GM06990 (cell line): ENCODE measurements around the gene ARID1B.

Source experiments
- DNase-seq: peaks from one replicate; pipeline ENCODE4 v3.0.0-alpha.2; 2011; ENCODE audit not compliant: insufficient read length; ENCODE audit errors: extremely low read depth
- H3K27me3 ChIP-seq: replicated peaks from 2 replicates; pipeline ENCODE4 v1.6.0; 2011; ENCODE audit warnings: low read length; ENCODE audit not compliant: control insufficient read depth, insufficient read depth
- H3K36me3 ChIP-seq: 2 replicates; pipeline ENCODE4 v1.5.1; 2011; ENCODE audit warnings: low read length; ENCODE audit not compliant: control insufficient read depth, insufficient read depth
- H3K4me3 ChIP-seq: replicated peaks from 2 replicates; pipeline ENCODE4 v1.5.1; 2011; ENCODE audit warnings: low read depth, mild to moderate bottlenecking, control low read depth, low read length
- CTCF ChIP-seq: IDR thresholded peaks from 2 replicates; pipeline ENCODE4 v1.5.1; 2011; ENCODE audit warnings: low read length, control low read depth, mild to moderate bottlenecking, inconsistent platforms; ENCODE audit not compliant: insufficient read depth, poor library complexity, severe bottlenecking

ARID1B gene

GRCh38 chr6:157021344-157021992 is 244.3 kb downstream of the ARID1B start:
- H3K36me3 ChIP-seq: no peaks in the 10 kb centered on the region
- no peaks in the 10 kb centered on the region for H3K27me3 ChIP-seq
- no peak for TF ChIP-seq CTCF
- peak overlapping the region; percentile 83 for H3K4me3 ChIP-seq
- peak; percentile 92 for DNase-seq

- Histone ChIP-seq H3K4me3 (peak overlapping the region; percentile 83), H3K36me3 (no peaks in the 10 kb centered on the region), H3K27me3 (no peaks in the 10 kb centered on the region)
- TF ChIP-seq CTCF: no peak
- peak; percentile 82 for DNase-seq
Observed at GRCh38 chr6:157021993-157022740, 245.0 kb downstream of the ARID1B start.

- no peaks in the 10 kb centered on the region for H3K36me3 ChIP-seq
- no peak for TF ChIP-seq CTCF
- no peak for DNase-seq
- H3K4me3 ChIP-seq: no peak overlapping the region
- no peaks in the 10 kb centered on the region for H3K27me3 ChIP-seq
Observed at GRCh38 chr6:157023958-157024357, 246.8 kb downstream of the ARID1B start.

- no peaks in the 10 kb centered on the region; the same call in 1 of the 2 replicates for H3K36me3 ChIP-seq
- TF ChIP-seq CTCF: no peak
- no peak for DNase-seq
- H3K27me3 ChIP-seq: no peaks in the 10 kb centered on the region
- no peak overlapping the region for H3K4me3 ChIP-seq
Observed at GRCh38 chr6:157024745-157025144, 247.6 kb downstream of the ARID1B start.

- H3K36me3 ChIP-seq: no peaks in the 10 kb centered on the region; the same call in 1 of the 2 replicates
- H3K4me3 ChIP-seq: no peak overlapping the region
- DNase-seq: no peak
- TF ChIP-seq CTCF: no peak
- no peaks in the 10 kb centered on the region for H3K27me3 ChIP-seq
Observed at GRCh38 chr6:157025437-157025836, 248.3 kb downstream of the ARID1B start.
